Ascending aorta (tissue), 2 donors: ENCODE results near the gene GTF3C4. TPM values are rescaled to one million over a fixed set of nuclear protein-coding genes. Genes with fewer than 3 reads are reported as not detected.

Source experiments
- DNase-seq, 2 donors: peaks; one replicate each; pipeline ENCODE4 v3.0.0-alpha.2; 2019; ENCODE audit warnings: low spot score in 2 of 2
- H3K27ac ChIP-seq, 2 donors: fragments of 200-600 bp; sonication (generic); one replicate each; pipeline ENCODE4 v1.5.1; 2016 to 2017; ENCODE audit warnings: mild to moderate bottlenecking in 1 of 2
- H3K27me3 ChIP-seq: fragments of 200-600 bp; sonication (generic); one replicate; pipeline ENCODE4 v1.5.1; 2017
- H3K36me3 ChIP-seq, 2 donors: fragments of 200-600 bp; sonication (generic); one replicate each; pipeline ENCODE4 v1.5.1; 2016
- H3K4me1 ChIP-seq, 2 donors: fragments of 200-600 bp; sonication (generic); one replicate each; pipeline ENCODE4 v1.5.1; 2016 to 2017; ENCODE audit warnings: mild to moderate bottlenecking in 1 of 2
- H3K4me3 ChIP-seq, 2 donors: fragments of 200-600 bp; sonication (generic); one replicate each; pipeline ENCODE4 v1.5.1; 2016 to 2017; ENCODE audit warnings: mild to moderate bottlenecking in 1 of 2
- H3K9me3 ChIP-seq, 2 donors: fragments of 200-600 bp; sonication (generic); one replicate each; pipeline ENCODE4 v1.5.1; 2016
- intact Hi-C: fragments of 100-400 bp; cut with DNase I; formaldehyde crosslinking; loops from one replicate; pipeline ENCODE4 v1.15.1; 2023
- total RNA-seq: library from RNA; depleted of rRNA; stranded (reverse); fragments of >200 nt; gene quantifications from one replicate; pipeline ENCODE4 v1.1.0, GENCODE V29; 2016
- TF ChIP-seq, protein P1 (sequence below), 3 experiments: fragments of 200-600 bp in 2 of 3; fragments of 450-650 bp in 1 of 3; sonication (generic) in 2 of 3; IDR thresholded peaks; one replicate each; pipeline ENCODE4 v1.5.1; 2016 to 2019; ENCODE audit warnings: antibody characterized with exemption in 3 of 3, mild to moderate bottlenecking in 1 of 3, moderate library complexity in 1 of 3

The GTF3C4 gene
- total RNA-seq, 1 donor from 2014 or later = 9.8 TPM

DNA sequence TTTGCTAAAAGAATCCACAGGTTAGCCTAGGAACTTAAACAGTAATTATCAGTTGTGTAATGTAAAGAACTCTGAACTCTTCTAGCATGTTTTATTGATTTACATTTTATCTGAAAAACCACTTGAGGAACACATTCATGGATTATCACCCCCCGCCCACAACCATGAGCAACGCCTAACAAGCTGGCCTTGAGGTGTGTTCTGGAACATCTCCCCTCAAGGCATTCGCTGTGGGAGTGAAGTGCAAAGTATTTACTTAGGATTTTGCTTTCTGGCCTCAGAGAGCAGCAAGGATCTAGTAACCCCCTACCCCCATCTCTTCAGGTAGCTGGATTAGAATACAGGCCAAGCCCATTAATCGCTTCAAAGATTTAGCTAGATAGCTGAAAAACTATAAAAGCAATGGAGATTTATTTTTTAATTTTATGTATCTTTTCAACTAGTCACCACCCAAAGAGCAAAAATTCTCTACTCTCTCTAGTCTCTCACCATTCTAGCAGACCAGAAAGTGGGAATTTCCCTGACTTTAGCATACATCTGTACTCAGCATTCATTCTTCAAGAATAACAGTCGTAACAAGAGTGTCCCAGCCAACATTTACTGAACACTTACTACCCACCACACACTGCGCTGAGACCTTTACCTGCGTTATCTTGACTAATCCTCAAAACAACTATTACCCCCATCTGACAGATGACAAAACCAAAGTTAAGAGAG is 37.7 kb upstream of the GTF3C4 start:
- no peaks in the 10 kb centered on the region for H3K9me3 ChIP-seq
- TF ChIP-seq, protein P1, sequence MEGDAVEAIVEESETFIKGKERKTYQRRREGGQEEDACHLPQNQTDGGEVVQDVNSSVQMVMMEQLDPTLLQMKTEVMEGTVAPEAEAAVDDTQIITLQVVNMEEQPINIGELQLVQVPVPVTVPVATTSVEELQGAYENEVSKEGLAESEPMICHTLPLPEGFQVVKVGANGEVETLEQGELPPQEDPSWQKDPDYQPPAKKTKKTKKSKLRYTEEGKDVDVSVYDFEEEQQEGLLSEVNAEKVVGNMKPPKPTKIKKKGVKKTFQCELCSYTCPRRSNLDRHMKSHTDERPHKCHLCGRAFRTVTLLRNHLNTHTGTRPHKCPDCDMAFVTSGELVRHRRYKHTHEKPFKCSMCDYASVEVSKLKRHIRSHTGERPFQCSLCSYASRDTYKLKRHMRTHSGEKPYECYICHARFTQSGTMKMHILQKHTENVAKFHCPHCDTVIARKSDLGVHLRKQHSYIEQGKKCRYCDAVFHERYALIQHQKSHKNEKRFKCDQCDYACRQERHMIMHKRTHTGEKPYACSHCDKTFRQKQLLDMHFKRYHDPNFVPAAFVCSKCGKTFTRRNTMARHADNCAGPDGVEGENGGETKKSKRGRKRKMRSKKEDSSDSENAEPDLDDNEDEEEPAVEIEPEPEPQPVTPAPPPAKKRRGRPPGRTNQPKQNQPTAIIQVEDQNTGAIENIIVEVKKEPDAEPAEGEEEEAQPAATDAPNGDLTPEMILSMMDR (IDR thresholded peaks at IDR 0.05) = no peak
- no peaks in the 10 kb centered on the region for H3K4me1 ChIP-seq
- H3K4me3 ChIP-seq = no peak overlapping the region
- peaks cover 40 to 54% of the 10 kb centered on the region in 2 donors for H3K36me3 ChIP-seq
- no peaks in the 10 kb centered on the region for H3K27me3 ChIP-seq
- intact Hi-C loops = no loop called here
- no peak overlapping the region for H3K27ac ChIP-seq
- no peak for DNase-seq

DNA sequence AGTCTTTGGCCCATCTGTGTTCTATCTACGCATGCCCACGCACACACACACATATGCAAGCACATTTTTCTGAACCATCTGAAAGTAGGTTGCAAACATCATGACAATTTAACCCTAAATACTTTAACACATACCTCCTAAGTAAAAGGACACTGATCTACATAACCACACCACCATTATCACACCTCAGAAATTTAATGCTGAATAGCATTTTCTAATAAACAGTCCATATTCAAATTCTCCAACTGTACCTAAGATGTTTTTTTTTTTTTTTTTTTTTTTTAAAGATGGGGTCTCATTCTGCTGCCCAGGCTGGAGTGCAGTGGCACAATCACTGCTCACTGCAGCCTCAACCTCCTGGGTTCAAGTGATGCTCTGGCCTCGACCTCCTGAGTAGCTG is 35.9 kb upstream of the GTF3C4 start:
- Histone ChIP-seq H3K36me3 (peaks cover 39 to 48% of the 10 kb centered on the region in 2 donors), H3K9me3 (no peaks in the 10 kb centered on the region), H3K27me3 (no peaks in the 10 kb centered on the region), H3K4me3 (no peak overlapping the region), H3K4me1 (no peaks in the 10 kb centered on the region), H3K27ac (no peak overlapping the region)
- intact Hi-C loops = no loop called here
- no peak for DNase-seq
- TF ChIP-seq, protein P1 (IDR thresholded peaks at IDR 0.05) = no peak

DNA sequence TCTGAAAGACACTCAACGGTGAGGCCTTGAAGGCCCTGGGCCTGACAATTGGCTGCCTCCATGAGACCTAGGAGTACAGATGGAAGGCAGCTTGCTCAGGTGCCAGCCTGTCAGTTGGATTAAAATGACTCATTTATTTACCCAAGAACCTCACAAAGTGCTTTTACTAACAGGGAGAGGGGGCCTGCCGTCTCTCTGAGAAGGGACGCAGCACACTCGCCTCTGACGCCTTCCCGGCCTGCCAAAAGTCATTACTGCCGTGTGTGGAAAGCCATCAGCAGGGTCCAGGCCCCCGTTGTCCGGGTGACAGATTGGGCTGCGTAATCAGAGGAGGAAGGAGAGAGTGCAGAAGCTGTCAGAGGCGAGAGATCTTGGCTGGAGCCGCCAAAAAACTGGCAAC is 32.9 kb upstream of the GTF3C4 start:
- Histone ChIP-seq H3K4me3 (no peak overlapping the region), H3K27me3 (no peaks in the 10 kb centered on the region), H3K36me3 (peaks cover 32 to 51% of the 10 kb centered on the region in 2 donors), H3K27ac (no peak overlapping the region), H3K9me3 (no peaks in the 10 kb centered on the region), H3K4me1 (no peaks in the 10 kb centered on the region)
- TF ChIP-seq, protein P1 (IDR thresholded peaks at IDR 0.05) = no peak
- no peak for DNase-seq
- intact Hi-C loops = no loop called here

DNA sequence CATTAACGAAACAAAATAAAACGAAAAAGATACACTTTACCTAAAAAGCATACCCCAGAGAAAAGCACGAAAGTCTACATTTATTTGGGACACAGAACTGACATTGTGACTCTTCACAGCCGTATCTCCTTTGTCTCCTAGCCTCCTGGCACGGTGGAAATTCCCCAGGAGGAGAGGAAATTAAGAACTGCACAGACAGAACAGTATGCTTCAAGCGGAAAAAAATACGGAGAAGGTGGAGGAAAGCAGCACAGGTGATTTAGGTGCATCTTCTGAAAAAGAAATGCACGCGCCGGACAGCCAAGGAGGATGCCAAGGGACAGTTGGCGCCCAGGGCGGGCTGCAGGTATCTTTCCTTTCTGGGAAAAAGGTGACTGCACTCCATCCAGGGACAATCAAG is 32.5 kb upstream of the GTF3C4 start:
- H3K4me3 ChIP-seq = no peak overlapping the region
- no peaks in the 10 kb centered on the region for H3K9me3 ChIP-seq
- H3K36me3 ChIP-seq = peaks cover 35 to 53% of the 10 kb centered on the region in 2 donors
- H3K27me3 ChIP-seq = no peaks in the 10 kb centered on the region
- TF ChIP-seq, protein P1 (IDR thresholded peaks at IDR 0.05) = no peak
- no peaks in the 10 kb centered on the region for H3K4me1 ChIP-seq
- intact Hi-C loops = no loop called here
- no peak for DNase-seq
- H3K27ac ChIP-seq = no peak overlapping the region

DNA sequence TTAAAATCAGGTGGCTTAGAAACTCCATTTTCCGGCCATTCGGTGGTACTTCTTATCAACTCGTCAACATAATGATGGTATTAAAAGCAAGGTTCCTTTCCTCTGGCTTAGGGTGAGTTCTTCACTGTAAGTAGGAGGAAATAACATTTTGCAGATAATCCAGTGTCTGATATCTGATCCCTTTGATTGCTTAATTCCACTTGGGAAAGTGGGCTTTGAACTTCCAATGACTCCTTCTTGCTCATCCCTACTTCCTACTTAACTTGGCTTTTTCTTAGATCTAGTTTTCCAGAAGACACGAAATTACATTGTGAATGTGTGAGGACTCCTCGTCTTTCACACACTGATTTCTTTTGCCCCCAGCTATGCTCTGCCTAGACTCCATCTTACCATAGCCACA is 32.0 kb upstream of the GTF3C4 start:
- H3K36me3 ChIP-seq = peaks cover 35 to 57% of the 10 kb centered on the region in 2 donors
- TF ChIP-seq, protein P1 (IDR thresholded peaks at IDR 0.05) = no peak
- no peak for DNase-seq
- intact Hi-C loops = no loop called here
- no peak overlapping the region for H3K27ac ChIP-seq
- no peaks in the 10 kb centered on the region for H3K27me3 ChIP-seq
- no peaks in the 10 kb centered on the region for H3K9me3 ChIP-seq
- no peaks in the 10 kb centered on the region for H3K4me1 ChIP-seq
- no peak overlapping the region for H3K4me3 ChIP-seq
